PC-9 (cell line): ENCODE results near the gene OR1M1. TPM values are rescaled to one million over a fixed set of nuclear protein-coding genes. Genes with fewer than 3 reads are reported as not detected.
A peak's percentile ranks its signal among the peaks of the same experiment; 100 is the strongest.

Experiments
- BruUV-seq: library from RNA; stranded (reverse); fragments of 400-500 nt; replicated peaks from 2 replicates; lab custom pipeline; 2021; lab: Mats Ljungman, UMichigan
- CTCF ChIA-PET: fragments of 300-600 bp; sonication (Branson Sonifier 250); formaldehyde crosslinking; loops from one replicate; lab custom pipeline; 2022; ENCODE audit warnings: antibody characterized with exemption; lab: Charles Lee
- POLR2A ChIA-PET: fragments of 300-600 bp; sonication (Branson Sonifier 250); formaldehyde crosslinking; loops from one replicate; lab custom pipeline; 2022; ENCODE audit warnings: antibody characterized with exemption; ENCODE audit not compliant: unreplicated experiment; lab: Charles Lee
- DNase-seq, 2 experiments: peaks; one replicate each; pipeline versions ENCODE4 v3.0.0 to v3.0.0-alpha.2; 2015 to 2022; ENCODE audit warnings: mixed read lengths in 1 of 2
- H2AFZ ChIP-seq: fragments of 200-600 bp; sonication (generic); 2 replicates; pipeline ENCODE4 v1.8.1; 2017; ENCODE audit warnings: antibody characterized with exemption
- H3F3A ChIP-seq: fragments of 200-600 bp; sonication (generic); 2 replicates; pipeline ENCODE4 v1.8.1; 2017; ENCODE audit warnings: antibody characterized with exemption, mild to moderate bottlenecking, low read depth; ENCODE audit not compliant: insufficient read depth
- H3K27ac ChIP-seq: fragments of 200-600 bp; sonication (generic); 2 replicates; pipeline ENCODE4 v1.6.1; 2016; ENCODE audit warnings: mixed run types
- H3K27me3 ChIP-seq: fragments of 200-600 bp; sonication (generic); 2 replicates; pipeline ENCODE4 v1.6.1; 2016; ENCODE audit warnings: low read depth, mixed run types; ENCODE audit not compliant: insufficient read depth
- H3K36me3 ChIP-seq: fragments of 200-600 bp; sonication (generic); 2 replicates; pipeline ENCODE4 v1.6.1; 2016; ENCODE audit warnings: low read depth, mixed run types
- H3K4me1 ChIP-seq: fragments of 200-600 bp; sonication (generic); replicated peaks from 2 replicates; pipeline ENCODE4 v1.6.1; 2016; ENCODE audit warnings: mixed run types; ENCODE audit not compliant: insufficient read depth
- H3K4me2 ChIP-seq: fragments of 200-600 bp; sonication (generic); 2 replicates; pipeline ENCODE4 v1.6.1; 2017; ENCODE audit warnings: mixed run types
- H3K4me3 ChIP-seq: fragments of 200-600 bp; sonication (generic); 2 replicates; pipeline ENCODE4 v1.6.1; 2016; ENCODE audit warnings: mixed run types
- H3K79me2 ChIP-seq: fragments of 200-600 bp; sonication (generic); 2 replicates; pipeline ENCODE4 v1.6.1; 2017; ENCODE audit warnings: low read depth, mixed run types
- H3K9me2 ChIP-seq: fragments of 200-600 bp; sonication (generic); 2 replicates; pipeline ENCODE4 v1.8.1; 2017; ENCODE audit warnings: mild to moderate bottlenecking; ENCODE audit not compliant: insufficient read depth
- H3K9me3 ChIP-seq: fragments of 200-600 bp; sonication (generic); 2 replicates; pipeline ENCODE4 v1.8.1; 2016; ENCODE audit warnings: low read depth; ENCODE audit not compliant: insufficient read depth
- H4K20me1 ChIP-seq: fragments of 200-600 bp; sonication (generic); 2 replicates; pipeline ENCODE4 v1.8.1; 2017; ENCODE audit not compliant: insufficient read depth
- EZH2 ChIP-seq: fragments of 200-600 bp; sonication (generic); IDR thresholded peaks from 2 replicates; pipeline ENCODE4 v1.8.0; 2017; ENCODE audit warnings: antibody characterized with exemption, low read depth
- intact Hi-C: fragments of 100-400 bp; cut with micrococcal nuclease; formaldehyde crosslinking; loops from one replicate; pipeline ENCODE4 v1.10.0; 2022; ENCODE audit not compliant: unreplicated experiment
- total RNA-seq: library from RNA; stranded (reverse); gene quantifications from 2 replicates; pipeline ENCODE4 v1.2.3, GENCODE V29; 2021
- TF ChIP-seq, protein P1 (sequence below): fragments of 200-600 bp; sonication (generic); conservative IDR thresholded peaks from 2 replicates; pipeline ENCODE4 v1.6.1; 2017; ENCODE audit warnings: mixed run types, antibody characterized with exemption, mild to moderate bottlenecking, moderate library complexity

The OR1M1 gene
- total RNA-seq, 1 experiment from 2014 or later = not detected

DNA sequence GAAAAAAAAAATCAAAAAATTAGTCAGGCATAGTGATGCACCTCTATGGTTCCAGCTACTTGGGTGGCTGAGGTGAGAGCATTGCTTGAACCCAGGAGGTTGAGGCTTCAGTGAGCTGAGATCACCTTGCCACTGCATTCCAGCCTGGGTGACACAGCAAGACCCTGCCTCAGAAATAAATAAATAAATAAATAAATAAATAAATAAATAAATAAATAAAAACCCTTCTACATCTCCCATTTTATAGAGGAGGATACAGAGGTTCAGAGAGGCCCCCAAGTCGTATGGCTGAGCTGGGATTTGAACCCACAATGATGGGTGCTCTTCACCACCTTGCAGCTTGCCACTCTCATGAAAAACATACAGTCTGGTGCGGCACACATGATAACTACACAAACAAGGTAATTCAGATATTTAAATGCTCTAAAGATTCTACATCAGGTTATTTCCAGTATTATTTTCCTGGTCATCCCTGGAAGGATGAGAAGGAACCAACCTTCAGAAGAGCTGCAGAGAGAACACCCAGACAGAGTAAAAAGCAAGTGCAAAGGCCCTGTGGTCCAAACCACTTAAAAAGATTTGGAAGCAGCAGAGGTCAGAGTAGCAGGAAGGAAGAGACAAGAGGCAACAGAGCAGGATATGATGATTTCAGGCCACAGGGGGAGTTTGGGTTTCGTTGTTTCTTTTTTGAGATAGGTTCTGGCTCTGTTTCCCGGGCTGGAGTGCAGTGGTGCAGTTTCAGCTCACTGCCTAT lies 29.2 kb upstream of the OR1M1 start:
- no peaks in the 10 kb centered on the region for H3K9me2 ChIP-seq
- ChIA-PET POLR2A (interaction anchor here (0.6 kb wide), 1 partner anchor 22 kb away, joined by 37 read pairs; no protein-coding TSS in a partner anchor), CTCF (no interaction called here)
- H3K27me3 ChIP-seq = no peaks in the 10 kb centered on the region
- H3F3A ChIP-seq = peaks cover 51% of the 10 kb centered on the region
- no peaks in the 10 kb centered on the region for H3K79me2 ChIP-seq
- H4K20me1 ChIP-seq = no peaks in the 10 kb centered on the region
- intact Hi-C loops = no loop called here
- no peaks in the 10 kb centered on the region for H3K9me3 ChIP-seq
- no peak overlapping the region for H3K27ac ChIP-seq
- TF ChIP-seq EZH2 = no peak
- TF ChIP-seq, protein P1, sequence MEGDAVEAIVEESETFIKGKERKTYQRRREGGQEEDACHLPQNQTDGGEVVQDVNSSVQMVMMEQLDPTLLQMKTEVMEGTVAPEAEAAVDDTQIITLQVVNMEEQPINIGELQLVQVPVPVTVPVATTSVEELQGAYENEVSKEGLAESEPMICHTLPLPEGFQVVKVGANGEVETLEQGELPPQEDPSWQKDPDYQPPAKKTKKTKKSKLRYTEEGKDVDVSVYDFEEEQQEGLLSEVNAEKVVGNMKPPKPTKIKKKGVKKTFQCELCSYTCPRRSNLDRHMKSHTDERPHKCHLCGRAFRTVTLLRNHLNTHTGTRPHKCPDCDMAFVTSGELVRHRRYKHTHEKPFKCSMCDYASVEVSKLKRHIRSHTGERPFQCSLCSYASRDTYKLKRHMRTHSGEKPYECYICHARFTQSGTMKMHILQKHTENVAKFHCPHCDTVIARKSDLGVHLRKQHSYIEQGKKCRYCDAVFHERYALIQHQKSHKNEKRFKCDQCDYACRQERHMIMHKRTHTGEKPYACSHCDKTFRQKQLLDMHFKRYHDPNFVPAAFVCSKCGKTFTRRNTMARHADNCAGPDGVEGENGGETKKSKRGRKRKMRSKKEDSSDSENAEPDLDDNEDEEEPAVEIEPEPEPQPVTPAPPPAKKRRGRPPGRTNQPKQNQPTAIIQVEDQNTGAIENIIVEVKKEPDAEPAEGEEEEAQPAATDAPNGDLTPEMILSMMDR = no peak
- H3K4me1 ChIP-seq = peaks cover 58% of the 10 kb centered on the region
- no peak for DNase-seq
- H3K4me2 ChIP-seq = no peak overlapping the region
- no peak overlapping the region for H2AFZ ChIP-seq
- no peak overlapping the region for H3K4me3 ChIP-seq
- no TSS peak for BruUV-seq
- no peaks in the 10 kb centered on the region for H3K36me3 ChIP-seq

GRCh38 chr19:9058905-9059667 lies 27.8 kb upstream of the OR1M1 start:
- TF ChIP-seq, protein P1 = no peak
- TF ChIP-seq EZH2 = no peak
- Histone ChIP-seq H3K27me3 (no peaks in the 10 kb centered on the region), H3K4me2 (peak overlapping the region; percentile 22), H3K4me1 (peaks cover 44% of the 10 kb centered on the region), H3K27ac (peak overlapping the region; percentile 63), H2AFZ (no peak overlapping the region), H3K36me3 (no peaks in the 10 kb centered on the region), H3K79me2 (no peaks in the 10 kb centered on the region), H3F3A (peaks cover 42% of the 10 kb centered on the region), H4K20me1 (no peaks in the 10 kb centered on the region), H3K4me3 (no peak overlapping the region), H3K9me2 (no peaks in the 10 kb centered on the region), H3K9me3 (no peaks in the 10 kb centered on the region)
- no TSS peak for BruUV-seq
- ChIA-PET CTCF (no interaction called here), POLR2A (no interaction called here)
- intact Hi-C loops = no loop called here
- DNase-seq = peak in 1 of 2 experiments; percentile 83

GRCh38 chr19:9060564-9061340 lies 26.1 kb upstream of the OR1M1 start:
- H2AFZ ChIP-seq = no peak overlapping the region
- POLR2A ChIA-PET = no interaction called here
- H3K4me1 ChIP-seq = peaks cover 32% of the 10 kb centered on the region
- H3K9me3 ChIP-seq = no peaks in the 10 kb centered on the region
- no peak for DNase-seq
- H3F3A ChIP-seq = peaks cover 27% of the 10 kb centered on the region
- BruUV-seq = no TSS peak
- H3K79me2 ChIP-seq = no peaks in the 10 kb centered on the region
- H3K36me3 ChIP-seq = no peaks in the 10 kb centered on the region
- CTCF ChIA-PET = no interaction called here
- H3K4me3 ChIP-seq = no peak overlapping the region
- no peaks in the 10 kb centered on the region for H3K27me3 ChIP-seq
- intact Hi-C loops = no loop called here
- TF ChIP-seq EZH2 = no peak
- H3K4me2 ChIP-seq = no peak overlapping the region
- H3K9me2 ChIP-seq = no peaks in the 10 kb centered on the region
- no peak overlapping the region for H3K27ac ChIP-seq
- no peaks in the 10 kb centered on the region for H4K20me1 ChIP-seq
